Stimulated activated CD4-positive, alpha-beta T cell treated with anti-CD3 and anti-CD28 coated beads, Interleukin-12 subunit alpha, Interleukin-12 subunit beta, amount 100 ng/mL, for 4 hours (primary cell): ENCODE measurements around the gene TVP23C.

Experiments used
- DNase-seq: peaks from one replicate; pipeline ENCODE4 v3.0.0-alpha.2; 2020

The TVP23C gene

GRCh38 chr17:15494821-15495220 lies 68.5 kb downstream of the TVP23C start:
- DNase-seq: no peak

DNA sequence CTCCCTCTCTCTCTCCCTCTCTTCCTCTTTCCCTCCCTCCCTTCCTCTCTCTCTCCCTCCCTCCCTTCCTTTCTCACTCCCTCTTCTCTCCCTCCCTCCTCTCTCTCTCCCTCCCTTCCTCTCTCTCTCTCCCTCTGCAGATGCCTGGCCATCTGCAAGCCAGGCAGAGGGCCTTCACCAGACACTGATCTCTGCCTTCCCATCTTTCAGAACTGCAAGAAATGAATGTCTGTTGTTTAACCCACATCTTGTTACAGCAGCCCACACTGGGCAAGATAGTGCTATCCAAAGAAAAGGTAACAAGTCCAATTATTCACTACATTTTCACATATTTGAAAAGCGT lies 69.6 kb downstream of the TVP23C start:
- DNase-seq: no peak

- DNase-seq: no peak
Observed at GRCh38 chr17:15492791-15493692, 70.2 kb downstream of the TVP23C start.

DNA sequence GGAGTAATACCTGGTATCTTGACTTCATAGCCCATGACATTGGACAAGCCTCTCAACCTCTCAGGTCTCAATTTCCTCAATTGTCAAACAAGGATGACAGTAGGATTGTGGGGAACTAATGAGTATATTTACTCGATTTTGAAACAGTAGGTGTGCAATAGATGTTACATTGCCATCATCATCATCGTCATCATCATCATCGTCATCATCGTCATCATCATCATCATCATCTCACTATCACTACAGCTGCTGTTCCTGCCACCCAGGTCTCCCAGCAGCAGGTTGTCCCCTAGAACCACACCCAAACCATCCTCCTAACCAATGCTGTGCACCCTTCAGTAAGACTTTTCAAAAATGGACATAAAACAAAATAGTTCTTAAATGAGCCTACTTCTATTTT lies 71.1 kb downstream of the TVP23C start:
- DNase-seq: no peak

- no peak for DNase-seq
Observed at GRCh38 chr17:15490634-15491261, 72.5 kb downstream of the TVP23C start.

- no peak for DNase-seq
Observed at GRCh38 chr17:15488557-15488956, 74.7 kb downstream of the TVP23C start.

DNA sequence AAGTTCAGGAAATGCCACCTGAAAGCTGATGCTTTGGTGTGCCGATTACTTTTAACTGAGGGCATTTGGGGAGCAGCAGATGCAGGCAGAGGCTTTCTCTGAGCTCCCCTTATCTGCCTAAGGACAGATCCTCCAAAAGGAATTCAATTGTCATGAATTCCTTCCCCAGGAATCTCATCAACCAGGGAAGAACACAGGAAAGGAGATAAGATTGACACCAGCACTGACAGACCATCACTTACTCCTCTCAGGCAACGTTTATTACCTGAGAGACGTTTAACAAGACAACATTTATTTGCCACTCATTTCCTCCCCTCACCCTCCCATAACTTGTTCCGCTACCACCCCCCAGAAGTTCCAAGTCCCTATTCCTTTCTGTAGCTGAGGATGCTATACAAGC lies 78.2 kb downstream of the TVP23C start:
- no peak for DNase-seq

DNA sequence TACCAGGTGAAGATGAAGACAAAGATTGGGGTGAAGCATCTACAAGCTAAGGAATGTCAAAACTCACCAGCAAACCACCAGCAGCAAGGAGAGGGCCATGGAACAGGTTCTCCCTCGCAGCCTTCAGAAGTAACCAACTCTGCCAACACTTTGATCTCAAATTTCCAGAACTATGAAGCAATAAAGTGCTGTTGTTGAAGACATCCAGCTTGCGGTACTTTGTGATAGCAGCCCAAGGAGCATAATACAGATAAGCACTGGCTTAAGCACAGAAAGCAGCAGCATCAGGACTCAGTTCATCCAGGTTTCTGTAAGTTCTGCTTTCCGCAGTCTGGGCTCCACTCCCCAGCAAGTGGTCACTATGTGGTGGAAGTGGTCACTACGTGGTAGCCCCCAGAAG lies 79.9 kb downstream of the TVP23C start:
- no peak for DNase-seq

- DNase-seq: no peak
Observed at GRCh38 chr17:15482476-15482875, 80.8 kb downstream of the TVP23C start.

- DNase-seq: no peak
Observed at GRCh38 chr17:15481481-15481880, 81.8 kb downstream of the TVP23C start.

GRCh38 chr17:15480204-15480603 lies 83.1 kb downstream of the TVP23C start:
- no peak for DNase-seq

- no peak for DNase-seq
Observed at GRCh38 chr17:15479703-15480102, 83.6 kb downstream of the TVP23C start.

DNA sequence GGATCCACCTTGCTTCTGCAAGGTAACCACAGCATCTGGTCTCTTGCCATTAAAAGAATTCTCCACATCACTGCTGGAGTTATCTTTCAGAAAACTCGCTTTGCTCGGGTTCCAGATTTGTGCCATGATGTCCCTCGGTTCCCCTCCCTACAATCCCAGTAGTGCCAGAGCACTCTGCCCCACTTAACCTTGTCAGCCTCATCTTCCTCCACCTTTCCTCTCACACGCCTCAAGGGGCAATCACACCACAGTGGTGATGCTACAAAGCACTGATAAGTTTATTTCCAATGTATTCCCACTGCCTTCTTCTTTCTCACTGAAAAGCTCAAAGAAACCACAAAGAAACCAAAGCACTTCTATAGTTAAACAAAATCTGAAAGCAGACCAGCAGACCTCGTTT lies 84.4 kb downstream of the TVP23C start:
- no peak for DNase-seq

DNA sequence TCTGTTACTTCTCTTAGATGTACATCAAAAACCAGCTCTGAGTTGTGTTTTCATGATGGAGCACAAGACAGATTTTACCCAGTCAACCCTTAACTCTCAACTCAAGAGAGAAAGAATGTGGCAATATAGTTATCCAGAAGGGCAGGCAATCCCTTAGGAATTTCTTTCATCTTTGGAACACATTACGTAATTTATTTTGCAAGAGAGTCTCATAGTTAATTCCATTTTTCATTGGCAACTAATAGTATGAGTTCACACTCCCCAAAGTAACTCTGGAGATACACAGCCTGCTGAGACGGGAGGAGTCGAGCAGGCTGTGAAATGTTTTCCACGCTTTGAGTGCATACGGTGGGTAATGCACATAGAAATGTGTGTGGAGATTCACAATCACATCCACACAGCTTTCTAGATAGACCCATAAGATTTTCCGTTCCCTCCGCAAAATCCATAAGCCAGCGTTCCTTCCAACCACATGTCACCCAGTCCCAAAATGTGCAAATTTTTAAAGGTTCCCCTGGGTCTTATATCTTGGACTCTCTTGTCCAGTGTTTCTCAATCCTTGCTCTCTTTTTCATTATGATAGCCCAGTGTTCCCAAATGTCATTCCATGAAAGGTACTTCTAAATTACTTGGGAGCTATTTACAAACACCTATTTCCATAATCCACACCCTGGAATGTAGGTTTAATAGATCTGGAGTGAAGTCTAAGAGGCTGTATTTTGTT lies 87.5 kb downstream of the TVP23C start:
- no peak for DNase-seq

- DNase-seq: no peak
Observed at GRCh38 chr17:15472891-15473290, 90.4 kb downstream of the TVP23C start.

DNA sequence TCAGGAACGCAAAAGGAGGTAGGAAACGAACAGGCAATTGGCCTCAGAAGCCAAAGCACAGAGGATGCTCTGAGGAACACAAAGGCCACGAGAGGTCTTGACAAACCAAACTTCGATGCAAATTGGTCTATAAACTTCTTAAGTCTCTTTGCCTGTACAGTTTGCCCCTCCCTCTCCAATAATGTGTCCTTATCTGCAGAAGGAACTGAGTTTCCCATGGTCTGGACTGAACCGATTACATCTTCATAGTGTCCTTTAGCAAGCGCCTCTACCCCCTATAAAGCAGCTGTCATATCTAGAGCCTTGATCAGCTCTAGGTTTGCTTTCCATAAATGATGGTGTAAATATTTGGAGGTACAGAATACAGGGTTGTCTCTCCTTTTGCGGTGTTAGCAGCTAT lies 92.7 kb downstream of the TVP23C start:
- DNase-seq: no peak

DNA sequence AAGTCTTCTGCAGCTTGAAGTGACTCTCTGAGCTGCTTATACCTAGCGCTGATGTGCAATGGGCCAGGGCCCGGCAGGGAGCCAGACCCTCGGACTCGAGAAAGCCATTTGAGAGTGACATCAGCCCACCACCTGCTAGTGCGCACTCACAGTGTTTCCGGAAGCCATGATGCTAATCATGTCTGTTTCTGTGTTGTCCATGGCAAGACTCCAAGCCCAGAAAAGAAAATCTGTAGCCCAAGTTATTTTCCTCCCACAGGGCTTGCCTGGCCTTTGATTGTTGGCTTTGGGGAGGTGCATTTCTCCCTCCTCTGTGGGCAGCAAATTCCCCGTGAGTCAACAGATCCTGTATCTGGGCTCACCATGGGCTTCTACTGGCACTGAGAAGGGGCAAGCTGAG lies 94.0 kb downstream of the TVP23C start:
- no peak for DNase-seq

- no peak for DNase-seq
Observed at GRCh38 chr17:15468126-15468525, 95.2 kb downstream of the TVP23C start.

- no peak for DNase-seq
Observed at GRCh38 chr17:15467592-15467991, 95.7 kb downstream of the TVP23C start, which contains the start of gene CDRT4. Gene CDRT4, minus strand, starts transcription at chr17:15467621. Its CDS starts 27,383 bp downstream, at chr17:15440238.

- no peak for DNase-seq
Observed at GRCh38 chr17:15466131-15466530, 97.2 kb downstream of the TVP23C start.

DNA sequence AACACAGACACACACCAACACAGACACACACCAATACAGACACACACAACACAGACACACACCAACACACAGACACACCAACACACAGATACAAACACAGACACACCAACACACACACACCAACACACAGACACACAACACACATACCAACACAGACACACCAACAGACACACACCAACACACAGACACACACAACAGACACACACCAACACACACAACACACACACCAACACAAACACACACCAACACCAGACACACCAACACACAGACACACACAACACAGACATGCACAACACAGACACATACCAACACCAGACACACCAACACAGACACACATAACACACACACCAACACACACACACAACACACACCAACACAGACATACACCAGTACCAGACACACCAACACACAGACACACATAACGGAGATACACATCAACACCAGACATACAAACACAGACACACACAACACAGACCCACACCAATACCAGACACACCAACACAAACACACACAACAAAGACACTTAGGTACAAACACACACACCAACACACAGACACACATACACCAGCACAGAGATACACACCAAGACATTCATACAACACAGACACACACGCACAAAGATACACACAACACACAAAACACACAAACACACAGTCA lies 98.1 kb downstream of the TVP23C start:
- no peak for DNase-seq

GRCh38 chr17:15464231-15464985 lies 98.9 kb downstream of the TVP23C start:
- DNase-seq: no peak
